H1 (cell line): Measurements from ENCODE around the gene RASSF10.

Experiments used
- CHD2 ChIP-seq: IDR thresholded peaks from 2 replicates; pipeline ENCODE4 v1.6.1; 2012; ENCODE audit warnings: low read length, improper control_type of control experiment
- CTCF ChIP-seq, 3 experiments: IDR thresholded peaks; 1 replicate in 2 of 3; 2 replicates in 1 of 3; pipeline versions ENCODE4 v1.5.1 to v1.6.1; 2011; ENCODE audit warnings: low read length in 3 of 3, mild to moderate bottlenecking in 3 of 3, inconsistent platforms in 2 of 3, low read depth in 1 of 3, moderate library complexity in 1 of 3; ENCODE audit not compliant: insufficient read depth in 1 of 3; ENCODE audit errors: control extremely low read depth in 1 of 3
- EP300 ChIP-seq, 2 experiments: IDR thresholded peaks; 1 replicate in 1 of 2; 2 replicates in 1 of 2; pipeline ENCODE4 v1.6.1; 2011 to 2012; ENCODE audit warnings: low read depth in 2 of 2, low read length in 2 of 2, mild to moderate bottlenecking in 2 of 2, borderline replicate concordance in 1 of 2, inconsistent platforms in 1 of 2, moderate library complexity in 1 of 2
- EZH2 ChIP-seq: fragments of 200-600 bp; sonication (generic); IDR thresholded peaks from 2 replicates; pipeline ENCODE4 v1.7.1; 2012; ENCODE audit warnings: low read depth, mild to moderate bottlenecking, moderate library complexity, low read length, inconsistent platforms; ENCODE audit not compliant: severe bottlenecking
- GABPA ChIP-seq: IDR thresholded peaks from 2 replicates; pipeline ENCODE4 v1.6.1; 2011; ENCODE audit warnings: mild to moderate bottlenecking, low read length, moderate library complexity, borderline replicate concordance; ENCODE audit not compliant: insufficient read depth
- GTF2F1 ChIP-seq: IDR thresholded peaks from 2 replicates; pipeline ENCODE4 v1.6.1; 2012; ENCODE audit warnings: low read depth, low read length, improper control_type of control experiment, borderline replicate concordance
- POLR2A ChIP-seq, 2 experiments: IDR thresholded peaks; 1 replicate in 1 of 2; 2 replicates in 1 of 2; pipeline ENCODE4 v1.6.1; 2011; ENCODE audit warnings: low read depth in 2 of 2, low read length in 2 of 2, mild to moderate bottlenecking in 2 of 2; ENCODE audit errors: control extremely low read depth in 1 of 2
- POLR2AphosphoS5 ChIP-seq: IDR thresholded peaks from 2 replicates; pipeline ENCODE4 v1.6.1; 2011; ENCODE audit warnings: low read depth, low read length
- SP1 ChIP-seq: IDR thresholded peaks from 2 replicates; pipeline ENCODE4 v1.6.1; 2011; ENCODE audit warnings: low read depth, low read length
- SRF ChIP-seq: IDR thresholded peaks from 2 replicates; pipeline ENCODE4 v1.6.1; 2011; ENCODE audit warnings: mild to moderate bottlenecking, low read depth, low read length, moderate library complexity
- TAF1 ChIP-seq: IDR thresholded peaks from 2 replicates; pipeline ENCODE4 v1.6.1; 2011; ENCODE audit warnings: mild to moderate bottlenecking, low read depth, low read length
- YY1 ChIP-seq: IDR thresholded peaks from 2 replicates; pipeline ENCODE4 v1.6.1; 2011; ENCODE audit warnings: low read depth, mild to moderate bottlenecking, low read length
- ZNF274 ChIP-seq: IDR thresholded peaks from 2 replicates; pipeline ENCODE4 v1.7.0; 2012; ENCODE audit warnings: low read length, borderline replicate concordance; ENCODE audit errors: extremely low read depth

GRCh38 chr11:13043912-13044628 is 35.0 kb downstream of the RASSF10 start:
- TF ChIP-seq CHD2, result no peak
- no peak for TF ChIP-seq CTCF (IDR thresholded peaks at IDR 0.05; ENCODE audit: control extremely low read depth in 1 of 3, insufficient read depth in 1 of 3, low read depth in 1 of 3, low read length in 3 of 3)
- TF ChIP-seq EP300 (IDR thresholded peaks at IDR 0.05; ENCODE audit: borderline replicate concordance in 1 of 2, low read depth in 2 of 2, low read length in 2 of 2), result no peak
- TF ChIP-seq EZH2, result no peak
- no peak for TF ChIP-seq ZNF274
- no peak for TF ChIP-seq GTF2F1
- no peak for TF ChIP-seq YY1
- TF ChIP-seq POLR2A (IDR thresholded peaks at IDR 0.05; ENCODE audit: control extremely low read depth in 1 of 2, low read depth in 2 of 2, low read length in 2 of 2), result no peak
- no peak for TF ChIP-seq SRF
- no peak for TF ChIP-seq TAF1
- no peak for TF ChIP-seq POLR2AphosphoS5
- TF ChIP-seq GABPA, result no peak
- TF ChIP-seq SP1, result no peak
